Ovary (tissue), 3 donors: Measurements from ENCODE around the gene FAT1.

Experiments used
- POLR2A ChIP-seq: fragments of 450-650 bp; IDR thresholded peaks from one replicate; pipeline ENCODE4 v1.6.1; 2017; ENCODE audit warnings: antibody characterized with exemption, mild to moderate bottlenecking, moderate library complexity
- TF ChIP-seq, protein P1 (sequence below), 3 donors: fragments of 450-650 bp in 2 of 3; fragments of 200-600 bp in 1 of 3; IDR thresholded peaks; one replicate each; pipeline versions ENCODE4 v1.5.1 to v1.8.0; 2016 to 2022; ENCODE audit warnings: antibody characterized with exemption in 3 of 3, mild to moderate bottlenecking in 1 of 3
- donor health status: DM: no; HTN: no; CAD: no.

DNA sequence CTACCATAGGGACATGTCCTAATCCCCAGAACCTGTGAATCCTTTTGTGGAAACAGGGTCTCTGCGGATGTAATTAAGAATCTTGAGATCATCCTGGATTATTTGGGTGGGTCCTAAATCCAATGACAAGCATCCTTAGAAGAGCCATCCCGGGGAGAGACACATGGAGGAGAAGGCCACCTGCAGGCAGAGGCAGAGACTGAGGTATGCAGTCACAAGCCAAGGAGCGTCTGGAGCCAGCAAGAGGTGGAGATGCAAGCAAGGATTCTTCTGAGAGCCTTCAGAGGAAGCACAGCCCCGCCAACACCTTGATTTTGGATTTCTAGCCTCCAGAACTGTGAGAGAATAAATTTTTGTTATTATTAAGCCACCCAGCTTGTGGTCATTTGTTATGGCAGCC lies 13.8 kb upstream of the FAT1 start:
- TF ChIP-seq, protein P1, sequence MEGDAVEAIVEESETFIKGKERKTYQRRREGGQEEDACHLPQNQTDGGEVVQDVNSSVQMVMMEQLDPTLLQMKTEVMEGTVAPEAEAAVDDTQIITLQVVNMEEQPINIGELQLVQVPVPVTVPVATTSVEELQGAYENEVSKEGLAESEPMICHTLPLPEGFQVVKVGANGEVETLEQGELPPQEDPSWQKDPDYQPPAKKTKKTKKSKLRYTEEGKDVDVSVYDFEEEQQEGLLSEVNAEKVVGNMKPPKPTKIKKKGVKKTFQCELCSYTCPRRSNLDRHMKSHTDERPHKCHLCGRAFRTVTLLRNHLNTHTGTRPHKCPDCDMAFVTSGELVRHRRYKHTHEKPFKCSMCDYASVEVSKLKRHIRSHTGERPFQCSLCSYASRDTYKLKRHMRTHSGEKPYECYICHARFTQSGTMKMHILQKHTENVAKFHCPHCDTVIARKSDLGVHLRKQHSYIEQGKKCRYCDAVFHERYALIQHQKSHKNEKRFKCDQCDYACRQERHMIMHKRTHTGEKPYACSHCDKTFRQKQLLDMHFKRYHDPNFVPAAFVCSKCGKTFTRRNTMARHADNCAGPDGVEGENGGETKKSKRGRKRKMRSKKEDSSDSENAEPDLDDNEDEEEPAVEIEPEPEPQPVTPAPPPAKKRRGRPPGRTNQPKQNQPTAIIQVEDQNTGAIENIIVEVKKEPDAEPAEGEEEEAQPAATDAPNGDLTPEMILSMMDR (IDR thresholded peaks at IDR 0.05): no peak
- no peak for TF ChIP-seq POLR2A
